ENCODE results near the gene SLC15A2. TPM values are rescaled to one million over a fixed set of nuclear protein-coding genes. Genes with fewer than 3 reads are reported as not detected.

The SLC15A2 gene
- total and polyA plus RNA-seq, 2 experiments from 2014 or later, result not detected

DNA sequence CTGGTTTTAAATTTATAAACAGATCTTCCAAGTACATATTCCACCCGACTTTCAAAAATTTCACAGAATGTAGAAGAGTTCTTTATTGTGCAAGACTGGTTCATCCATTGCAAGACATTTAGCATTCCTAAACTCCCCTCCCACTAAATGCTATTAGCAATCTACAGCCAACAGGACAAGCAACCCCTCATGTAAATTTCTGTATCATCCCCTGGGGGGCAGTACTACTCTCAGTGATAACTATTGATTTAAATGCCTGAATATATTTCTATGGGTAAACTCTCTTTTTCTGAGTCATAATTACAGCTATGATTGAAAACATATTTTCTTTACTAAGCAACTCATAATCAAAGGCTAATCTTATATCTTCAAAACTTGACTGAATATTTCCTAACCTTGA lies 10.7 kb upstream of the SLC15A2 start:
- Histone ChIP-seq H3K9me3 (ENCODE audit: low read depth) (no peaks in the 10 kb centered on the region), H3K27ac (no peak overlapping the region), H2AFZ (no peak overlapping the region), H3K4me3 (no peak overlapping the region), H3K4me2 (ENCODE audit: unreplicated experiment) (no peak overlapping the region), H4K20me1 (ENCODE audit: insufficient read depth) (no peaks in the 10 kb centered on the region), H3K36me3 (ENCODE audit: low read depth) (no peaks in the 10 kb centered on the region), H3F3A (ENCODE audit: insufficient read depth) (no peaks in the 10 kb centered on the region), H3K9ac (no peak overlapping the region), H3K4me1 (ENCODE audit: insufficient read depth) (0 out of 2 replicates have a peak, but pooled peaks cover 4% of the 10 kb centered on the region), H3K79me2 (ENCODE audit: insufficient read depth) (no peaks in the 10 kb centered on the region), H3K9me2 (ENCODE audit: insufficient read depth) (no peaks in the 10 kb centered on the region), H3K27me3 (replicated peaks; ENCODE audit: insufficient read depth) (no peaks in the 10 kb centered on the region)
- 0 to 3% methylated on average over 1 of the region's 1 CpG for WGBS, 2 experiments (ENCODE audit: low coverage in 1 of 2, low lambda C conversion rate in 2 of 2, missing lambda C conversion rate in 2 of 2)
- TF ChIP-seq EZH2 (IDR thresholded peaks at IDR 0.05; ENCODE audit: insufficient read depth, poor library complexity, severe bottlenecking), result no peak
- no peak for TF ChIP-seq EZH2phosphoT487 (IDR thresholded peaks at IDR 0.05; ENCODE audit: insufficient read depth, low read depth)
- in situ Hi-C loops (cut with MboI), result no loop called here
- DNase-seq, result peak; percentile 17

DNA sequence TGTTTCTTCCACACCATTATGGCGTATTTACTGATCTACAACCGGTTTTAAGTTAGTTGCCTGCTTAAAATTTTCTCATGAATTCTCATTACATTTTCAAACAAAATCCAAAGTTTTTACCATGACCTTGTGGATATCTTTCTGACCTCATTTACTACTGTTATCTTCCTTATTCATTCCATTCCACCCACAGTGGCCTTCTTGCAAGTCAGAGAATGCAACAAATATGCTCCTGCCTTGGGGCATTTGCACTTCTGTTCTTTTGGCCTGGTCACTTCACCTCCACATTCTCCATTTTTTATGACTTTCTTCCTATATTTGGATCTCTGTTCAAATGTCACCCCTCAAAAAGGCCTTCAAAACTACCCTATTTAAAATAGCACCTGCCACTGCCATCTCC lies 8.8 kb upstream of the SLC15A2 start:
- Histone ChIP-seq H4K20me1 (ENCODE audit: insufficient read depth) (no peaks in the 10 kb centered on the region), H3K27me3 (replicated peaks; ENCODE audit: insufficient read depth) (no peaks in the 10 kb centered on the region), H3F3A (ENCODE audit: insufficient read depth) (no peaks in the 10 kb centered on the region), H3K79me2 (ENCODE audit: insufficient read depth) (no peaks in the 10 kb centered on the region), H3K9me3 (ENCODE audit: low read depth) (no peaks in the 10 kb centered on the region), H3K36me3 (ENCODE audit: low read depth) (no peaks in the 10 kb centered on the region), H3K4me2 (ENCODE audit: unreplicated experiment) (no peak overlapping the region), H3K4me3 (no peak overlapping the region), H3K9ac (no peak overlapping the region), H2AFZ (no peak overlapping the region), H3K9me2 (ENCODE audit: insufficient read depth) (no peaks in the 10 kb centered on the region), H3K4me1 (ENCODE audit: insufficient read depth) (0 out of 2 replicates have a peak, but pooled peaks cover 4% of the 10 kb centered on the region), H3K27ac (no peak overlapping the region)
- in situ Hi-C loops (cut with MboI), result no loop called here
- 93 to 94% methylated on average over 2 of the region's 2 CpGs for WGBS, 2 experiments (ENCODE audit: low coverage in 1 of 2, low lambda C conversion rate in 2 of 2, missing lambda C conversion rate in 2 of 2)
- TF ChIP-seq EZH2phosphoT487 (IDR thresholded peaks at IDR 0.05; ENCODE audit: insufficient read depth, low read depth) (no peak), EZH2 (IDR thresholded peaks at IDR 0.05; ENCODE audit: insufficient read depth, poor library complexity, severe bottlenecking) (no peak)
- DNase-seq, result no peak

DNA sequence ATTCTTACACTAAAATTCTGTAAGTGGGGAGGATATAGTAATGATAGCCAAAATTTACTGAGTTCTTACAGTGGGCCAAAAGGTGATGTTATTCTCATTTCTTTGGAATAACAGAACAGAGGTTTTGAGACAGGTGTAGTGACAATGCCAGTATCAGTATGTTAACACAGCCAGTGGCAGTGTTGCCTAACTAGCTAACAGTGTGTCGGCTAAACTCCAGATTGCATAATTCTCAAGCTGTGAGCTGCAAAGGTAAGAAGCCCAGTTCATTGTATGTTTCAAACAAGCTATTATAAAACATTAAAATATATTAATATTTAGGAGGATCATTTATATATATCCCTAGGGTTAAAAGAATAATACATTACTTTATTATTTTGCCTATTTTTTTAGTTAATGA lies 920 bp downstream of the SLC15A2 start:
- no peak overlapping the region for H2AFZ ChIP-seq
- H3K27me3 ChIP-seq (replicated peaks; ENCODE audit: insufficient read depth), result no peaks in the 10 kb centered on the region
- no peaks in the 10 kb centered on the region for H3F3A ChIP-seq (ENCODE audit: insufficient read depth)
- no peak overlapping the region for H3K4me2 ChIP-seq (ENCODE audit: unreplicated experiment)
- no peaks in the 10 kb centered on the region for H3K9me2 ChIP-seq (ENCODE audit: insufficient read depth)
- H3K9me3 ChIP-seq (ENCODE audit: low read depth), result no peaks in the 10 kb centered on the region
- no peak overlapping the region for H3K27ac ChIP-seq
- no peaks in the 10 kb centered on the region for H3K4me1 ChIP-seq (ENCODE audit: insufficient read depth)
- H3K79me2 ChIP-seq (ENCODE audit: insufficient read depth), result no peaks in the 10 kb centered on the region
- TF ChIP-seq EZH2phosphoT487 (IDR thresholded peaks at IDR 0.05; ENCODE audit: insufficient read depth, low read depth) (no peak), EZH2 (IDR thresholded peaks at IDR 0.05; ENCODE audit: insufficient read depth, poor library complexity, severe bottlenecking) (no peak)
- H3K36me3 ChIP-seq (ENCODE audit: low read depth), result no peaks in the 10 kb centered on the region
- no peak for DNase-seq
- no peak overlapping the region for H3K4me3 ChIP-seq
- H4K20me1 ChIP-seq (ENCODE audit: insufficient read depth), result no peaks in the 10 kb centered on the region
- in situ Hi-C loops (cut with MboI), result no loop called here
- whole genome bisulfite sequencing, 2 experiments (ENCODE audit: low coverage in 1 of 2, low lambda C conversion rate in 2 of 2, missing lambda C conversion rate in 2 of 2), result 0 to 5% methylated on average over 1 of the region's 1 CpG
- no peak overlapping the region for H3K9ac ChIP-seq

DNA sequence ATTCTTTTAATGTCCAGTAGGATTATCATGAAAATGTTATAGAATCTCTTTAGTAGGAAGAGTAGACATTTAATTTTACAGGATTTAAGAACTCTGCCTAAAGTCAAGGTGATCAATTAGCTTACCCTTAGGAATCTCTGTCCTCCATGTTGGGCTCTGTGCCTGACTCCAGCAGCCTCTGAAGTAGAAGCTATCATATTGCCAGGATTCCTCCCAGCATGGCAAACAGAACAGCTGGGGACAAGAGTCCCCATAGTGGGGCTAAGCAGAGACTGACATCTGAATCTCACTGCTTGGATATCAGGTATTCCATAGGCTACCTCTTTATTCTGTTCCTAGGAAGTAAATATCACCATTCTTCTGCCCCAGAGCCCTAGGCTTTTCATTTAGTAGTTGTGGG lies 1.5 kb downstream of the SLC15A2 start:
- no peak overlapping the region for H3K4me2 ChIP-seq (ENCODE audit: unreplicated experiment)

DNA sequence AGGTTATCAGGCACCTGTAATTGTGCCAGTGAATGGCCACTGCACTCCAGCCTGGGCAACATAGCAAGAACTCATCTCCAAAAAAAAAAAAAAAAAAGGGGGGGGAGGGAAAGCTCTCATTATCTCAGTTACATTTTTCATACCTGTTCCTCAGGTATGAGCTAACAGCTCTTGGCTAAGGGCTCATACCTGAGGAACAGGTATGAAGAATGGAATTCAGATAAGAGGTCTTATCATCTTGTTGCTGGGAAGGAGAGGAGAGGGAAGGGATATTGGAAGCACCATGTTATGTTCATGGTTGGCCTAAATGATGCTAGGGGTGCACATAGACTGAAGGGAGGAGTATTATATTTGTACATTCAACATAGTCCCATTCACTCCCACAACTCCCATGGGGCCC lies 2.6 kb downstream of the SLC15A2 start:
- Histone ChIP-seq H4K20me1 (ENCODE audit: insufficient read depth) (no peaks in the 10 kb centered on the region), H3K27me3 (replicated peaks; ENCODE audit: insufficient read depth) (no peaks in the 10 kb centered on the region), H3K9me2 (ENCODE audit: insufficient read depth) (no peaks in the 10 kb centered on the region), H3K9ac (no peak overlapping the region), H3K4me3 (no peak overlapping the region), H3K9me3 (ENCODE audit: low read depth) (no peaks in the 10 kb centered on the region), H3K27ac (no peak overlapping the region), H3K79me2 (ENCODE audit: insufficient read depth) (no peaks in the 10 kb centered on the region), H3K4me2 (ENCODE audit: unreplicated experiment) (no peak overlapping the region), H3K4me1 (ENCODE audit: insufficient read depth) (no peaks in the 10 kb centered on the region), H2AFZ (no peak overlapping the region), H3K36me3 (ENCODE audit: low read depth) (no peaks in the 10 kb centered on the region), H3F3A (ENCODE audit: insufficient read depth) (no peaks in the 10 kb centered on the region)
- DNase-seq, result no peak
- in situ Hi-C loops (cut with MboI), result no loop called here
- TF ChIP-seq EZH2 (IDR thresholded peaks at IDR 0.05; ENCODE audit: insufficient read depth, poor library complexity, severe bottlenecking) (no peak), EZH2phosphoT487 (IDR thresholded peaks at IDR 0.05; ENCODE audit: insufficient read depth, low read depth) (no peak)

More for the DNA sequence above, 1.5 kb downstream of the SLC15A2 start:
- in situ Hi-C loops (cut with MboI), result no loop called here
- no peaks in the 10 kb centered on the region for H3K79me2 ChIP-seq (ENCODE audit: insufficient read depth)
- DNase-seq, result no peak
- TF ChIP-seq EZH2 (IDR thresholded peaks at IDR 0.05; ENCODE audit: insufficient read depth, poor library complexity, severe bottlenecking), result no peak
- no peak for TF ChIP-seq EZH2phosphoT487 (IDR thresholded peaks at IDR 0.05; ENCODE audit: insufficient read depth, low read depth)
- no peaks in the 10 kb centered on the region for H3K36me3 ChIP-seq (ENCODE audit: low read depth)
- no peaks in the 10 kb centered on the region for H4K20me1 ChIP-seq (ENCODE audit: insufficient read depth)
- H3F3A ChIP-seq (ENCODE audit: insufficient read depth), result no peaks in the 10 kb centered on the region
- H3K4me1 ChIP-seq (ENCODE audit: insufficient read depth), result no peaks in the 10 kb centered on the region
- no peak overlapping the region for H3K27ac ChIP-seq
- H3K27me3 ChIP-seq (replicated peaks; ENCODE audit: insufficient read depth), result no peaks in the 10 kb centered on the region
- H3K4me3 ChIP-seq, result no peak overlapping the region
- no peaks in the 10 kb centered on the region for H3K9me3 ChIP-seq (ENCODE audit: low read depth)
- no peak overlapping the region for H2AFZ ChIP-seq
- no peak overlapping the region for H3K9ac ChIP-seq
- no peaks in the 10 kb centered on the region for H3K9me2 ChIP-seq (ENCODE audit: insufficient read depth)

Data from GM23248 (cell line).